Panc1 (cell line): ENCODE measurements around the gene DHCR24. TPM values are rescaled to one million over a fixed set of nuclear protein-coding genes. Genes with fewer than 3 reads are reported as not detected.

Experiments
- ATAC-seq: fragments of 200-7000 bp; cut with Tn5 transposase; 2 replicates; pipeline ENCODE4 v1.9.1; 2020; ENCODE audit warnings: mild to moderate bottlenecking, moderate library complexity
- BruUV-seq: library from RNA; stranded (reverse); fragments of 400-500 nt; replicated peaks from 2 replicates; lab custom pipeline; 2021; lab: Mats Ljungman, UMichigan
- CTCF ChIA-PET: fragments of 300-600 bp; sonication (Branson Sonifier 250); formaldehyde crosslinking; loops from one replicate; lab custom pipeline; 2022; ENCODE audit warnings: antibody characterized with exemption; lab: Charles Lee
- POLR2A ChIA-PET: fragments of 300-600 bp; sonication (Branson Sonifier 250); formaldehyde crosslinking; loops from one replicate; lab custom pipeline; 2022; ENCODE audit warnings: antibody characterized with exemption; lab: Charles Lee
- DNase-seq: peaks from one replicate; pipeline ENCODE4 v3.0.0-alpha.2; 2010; ENCODE audit warnings: low read depth, low spot score
- H3K27ac ChIP-seq: 2 replicates; pipeline ENCODE4 v1.5.1; 2011; ENCODE audit warnings: mild to moderate bottlenecking, low read length, inconsistent platforms
- H3K27me3 ChIP-seq: fragments of 200-500 bp; sonication (Bioruptor generic); 2 replicates; pipeline ENCODE4 v1.6.0; 2014; ENCODE audit warnings: low read length, inconsistent platforms; ENCODE audit not compliant: control insufficient read depth, insufficient read depth
- H3K36me3 ChIP-seq: fragments of 200-500 bp; sonication (Bioruptor generic); 2 replicates; pipeline ENCODE4 v1.5.1; 2014; ENCODE audit warnings: inconsistent platforms, mild to moderate bottlenecking, low read length, moderate library complexity; ENCODE audit not compliant: control insufficient read depth, insufficient read depth
- H3K4me1 ChIP-seq: 2 replicates; pipeline ENCODE4 v1.5.1; 2011; ENCODE audit warnings: inconsistent platforms, mild to moderate bottlenecking, low read length, moderate library complexity; ENCODE audit not compliant: control insufficient read depth, insufficient read depth
- H3K4me3 ChIP-seq, 2 experiments: 2 replicates each; pipeline ENCODE4 v1.5.1; 2011 to 2012; ENCODE audit warnings: low read depth in 2 of 2, low read length in 2 of 2, mild to moderate bottlenecking in 2 of 2, inconsistent platforms in 1 of 2, moderate library complexity in 1 of 2
- H3K9me3 ChIP-seq: fragments of 200-500 bp; sonication (Bioruptor generic); 2 replicates; pipeline ENCODE4 v1.5.1; 2014; ENCODE audit warnings: low read depth, mild to moderate bottlenecking, inconsistent platforms, low read length, moderate library complexity; ENCODE audit not compliant: control insufficient read depth, insufficient read depth
- POLR2AphosphoS5 ChIP-seq: IDR thresholded peaks from 2 replicates; pipeline ENCODE4 v1.6.1; 2012; ENCODE audit warnings: mild to moderate bottlenecking, low read depth, low read length, moderate library complexity
- SIN3A ChIP-seq: IDR thresholded peaks from 2 replicates; pipeline ENCODE4 v1.6.1; 2012; ENCODE audit warnings: low read depth, mild to moderate bottlenecking, low read length, moderate library complexity, borderline replicate concordance; ENCODE audit not compliant: insufficient read depth
- TCF7L2 ChIP-seq: IDR thresholded peaks from 2 replicates; pipeline ENCODE4 v1.6.1; 2011; ENCODE audit warnings: mild to moderate bottlenecking, low read depth, low read length, inconsistent platforms
- in situ Hi-C: cut with HindIII; loops from 2 replicates; pipeline ENCODE4 v1.10.0; 2016; ENCODE audit warnings: low sequenced_read_pairs, low pct_unique_long_range_greater_than_20kb
- intact Hi-C: fragments of 100-400 bp; cut with micrococcal nuclease; formaldehyde crosslinking; loops from one replicate; pipeline ENCODE4 v1.10.0; 2022; ENCODE audit not compliant: unreplicated experiment
- total RNA-seq: library from RNA; stranded (reverse); gene quantifications from one replicate; pipeline ENCODE4 v1.2.1, GENCODE V29; 2021; ENCODE audit not compliant: unreplicated experiment
- TF ChIP-seq, protein P1 (sequence below): fragments of 450-650 bp; IDR thresholded peaks from 2 replicates; pipeline ENCODE4 v1.5.1; 2017; ENCODE audit warnings: mild to moderate bottlenecking
- TF ChIP-seq, protein P2 (sequence below), 2 experiments: IDR thresholded peaks; 2 replicates each; pipeline ENCODE4 v1.6.1; 2011 to 2012; ENCODE audit warnings: low read depth in 2 of 2, control low read depth in 1 of 2, low read length in 1 of 2, mild to moderate bottlenecking in 1 of 2, moderate library complexity in 1 of 2; ENCODE audit not compliant: insufficient read depth in 1 of 2

The DHCR24 gene
- total RNA-seq, 1 experiment from 2014 or later, result 313 TPM

DNA sequence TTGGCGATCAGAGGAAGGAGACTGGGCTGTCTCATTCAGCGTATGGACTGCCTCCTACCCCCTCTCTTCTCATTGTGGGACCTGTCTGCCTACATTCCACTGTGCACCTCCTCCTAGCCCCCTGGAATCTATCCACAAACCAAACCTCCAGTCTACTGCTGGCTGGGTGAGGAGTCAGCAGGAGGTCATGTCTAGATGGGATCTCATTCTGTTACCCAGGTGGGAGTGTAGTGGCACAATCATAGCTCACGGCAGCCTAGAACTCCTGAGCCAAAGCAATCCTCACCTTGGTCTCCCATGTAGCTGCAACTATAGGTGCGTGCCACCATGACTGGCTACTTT, 67.8 kb downstream of the DHCR24 start:
- POLR2A ChIA-PET, result no interaction called here
- TF ChIP-seq POLR2AphosphoS5, result no peak
- TF ChIP-seq SIN3A, result no peak
- TF ChIP-seq, protein P1, sequence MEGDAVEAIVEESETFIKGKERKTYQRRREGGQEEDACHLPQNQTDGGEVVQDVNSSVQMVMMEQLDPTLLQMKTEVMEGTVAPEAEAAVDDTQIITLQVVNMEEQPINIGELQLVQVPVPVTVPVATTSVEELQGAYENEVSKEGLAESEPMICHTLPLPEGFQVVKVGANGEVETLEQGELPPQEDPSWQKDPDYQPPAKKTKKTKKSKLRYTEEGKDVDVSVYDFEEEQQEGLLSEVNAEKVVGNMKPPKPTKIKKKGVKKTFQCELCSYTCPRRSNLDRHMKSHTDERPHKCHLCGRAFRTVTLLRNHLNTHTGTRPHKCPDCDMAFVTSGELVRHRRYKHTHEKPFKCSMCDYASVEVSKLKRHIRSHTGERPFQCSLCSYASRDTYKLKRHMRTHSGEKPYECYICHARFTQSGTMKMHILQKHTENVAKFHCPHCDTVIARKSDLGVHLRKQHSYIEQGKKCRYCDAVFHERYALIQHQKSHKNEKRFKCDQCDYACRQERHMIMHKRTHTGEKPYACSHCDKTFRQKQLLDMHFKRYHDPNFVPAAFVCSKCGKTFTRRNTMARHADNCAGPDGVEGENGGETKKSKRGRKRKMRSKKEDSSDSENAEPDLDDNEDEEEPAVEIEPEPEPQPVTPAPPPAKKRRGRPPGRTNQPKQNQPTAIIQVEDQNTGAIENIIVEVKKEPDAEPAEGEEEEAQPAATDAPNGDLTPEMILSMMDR, result no peak
- no peak for TF ChIP-seq TCF7L2
- TF ChIP-seq, protein P2, sequence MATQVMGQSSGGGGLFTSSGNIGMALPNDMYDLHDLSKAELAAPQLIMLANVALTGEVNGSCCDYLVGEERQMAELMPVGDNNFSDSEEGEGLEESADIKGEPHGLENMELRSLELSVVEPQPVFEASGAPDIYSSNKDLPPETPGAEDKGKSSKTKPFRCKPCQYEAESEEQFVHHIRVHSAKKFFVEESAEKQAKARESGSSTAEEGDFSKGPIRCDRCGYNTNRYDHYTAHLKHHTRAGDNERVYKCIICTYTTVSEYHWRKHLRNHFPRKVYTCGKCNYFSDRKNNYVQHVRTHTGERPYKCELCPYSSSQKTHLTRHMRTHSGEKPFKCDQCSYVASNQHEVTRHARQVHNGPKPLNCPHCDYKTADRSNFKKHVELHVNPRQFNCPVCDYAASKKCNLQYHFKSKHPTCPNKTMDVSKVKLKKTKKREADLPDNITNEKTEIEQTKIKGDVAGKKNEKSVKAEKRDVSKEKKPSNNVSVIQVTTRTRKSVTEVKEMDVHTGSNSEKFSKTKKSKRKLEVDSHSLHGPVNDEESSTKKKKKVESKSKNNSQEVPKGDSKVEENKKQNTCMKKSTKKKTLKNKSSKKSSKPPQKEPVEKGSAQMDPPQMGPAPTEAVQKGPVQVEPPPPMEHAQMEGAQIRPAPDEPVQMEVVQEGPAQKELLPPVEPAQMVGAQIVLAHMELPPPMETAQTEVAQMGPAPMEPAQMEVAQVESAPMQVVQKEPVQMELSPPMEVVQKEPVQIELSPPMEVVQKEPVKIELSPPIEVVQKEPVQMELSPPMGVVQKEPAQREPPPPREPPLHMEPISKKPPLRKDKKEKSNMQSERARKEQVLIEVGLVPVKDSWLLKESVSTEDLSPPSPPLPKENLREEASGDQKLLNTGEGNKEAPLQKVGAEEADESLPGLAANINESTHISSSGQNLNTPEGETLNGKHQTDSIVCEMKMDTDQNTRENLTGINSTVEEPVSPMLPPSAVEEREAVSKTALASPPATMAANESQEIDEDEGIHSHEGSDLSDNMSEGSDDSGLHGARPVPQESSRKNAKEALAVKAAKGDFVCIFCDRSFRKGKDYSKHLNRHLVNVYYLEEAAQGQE (IDR thresholded peaks at IDR 0.05; ENCODE audit: insufficient read depth in 1 of 2, low read depth in 2 of 2, low read length in 1 of 2), result no peak
- 0 out of 2 replicates have a peak, but pooled peaks cover 3% of the 10 kb centered on the region for H3K9me3 ChIP-seq
- no TSS peak for BruUV-seq
- no peak overlapping the region for H3K27ac ChIP-seq
- DNase-seq (no peak), ATAC-seq (no peak)
- no peaks in the 10 kb centered on the region for H3K4me1 ChIP-seq
- CTCF ChIA-PET, result interaction anchor here (1.0 kb wide), 1 partner anchor 27 kb away, joined by 6 read pairs; no protein-coding TSS in a partner anchor
- intact Hi-C loops, result no loop called here
- in situ Hi-C loops, result no loop called here
- H3K4me3 ChIP-seq, result no peak overlapping the region
- H3K36me3 ChIP-seq, result no peaks in the 10 kb centered on the region
- H3K27me3 ChIP-seq, result no peaks in the 10 kb centered on the region; the same call in 1 of the 2 replicates

DNA sequence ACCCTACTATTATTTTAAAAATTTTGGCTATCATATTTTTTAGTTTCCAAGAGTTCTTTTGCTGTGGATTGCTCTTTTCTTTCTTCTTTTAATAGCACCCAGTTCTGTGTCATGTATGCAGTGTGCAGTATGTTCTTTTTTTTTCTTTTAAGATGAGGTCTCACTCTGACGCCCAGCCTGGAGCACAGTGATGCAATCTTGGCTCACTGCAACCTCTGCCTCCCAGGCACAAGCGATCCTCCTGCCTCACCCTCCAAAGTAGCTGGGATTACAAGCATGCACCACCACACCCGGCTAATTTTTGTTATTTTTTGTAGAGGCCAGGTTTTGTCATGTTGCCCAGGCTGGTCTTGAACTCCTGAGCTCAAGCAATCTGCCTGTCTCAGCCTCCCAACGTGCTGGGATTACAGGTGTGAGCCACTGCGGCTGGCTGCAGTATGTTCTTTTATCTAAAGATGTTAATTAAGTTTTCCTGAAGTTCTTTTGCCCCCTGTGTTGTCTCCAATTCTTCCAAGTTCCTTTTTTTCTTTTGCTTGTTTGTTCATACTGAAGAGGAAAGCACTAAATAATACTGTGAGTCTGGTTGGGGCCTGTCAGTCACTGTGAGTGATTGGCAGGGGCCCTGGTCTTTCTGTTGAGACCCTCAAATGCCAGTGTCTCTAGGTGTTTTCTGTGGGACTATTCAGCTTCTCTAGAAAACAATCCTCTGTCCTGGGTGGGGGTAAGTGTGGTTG, 68.4 kb downstream of the DHCR24 start:
- ChIA-PET POLR2A (no interaction called here), CTCF (interaction anchor here (0.6 to 1.0 kb wide), 2 partner anchors 26 to 330 kb away, joined by 3 to 6 read pairs; no protein-coding TSS in a partner anchor)
- intact Hi-C loops, result no loop called here
- DNase-seq (no peak), ATAC-seq (no peak)
- Histone ChIP-seq H3K4me3 (no peak overlapping the region), H3K4me1 (no peaks in the 10 kb centered on the region), H3K36me3 (no peaks in the 10 kb centered on the region), H3K27ac (no peak overlapping the region), H3K27me3 (no peaks in the 10 kb centered on the region; the same call in 1 of the 2 replicates), H3K9me3 (no peaks in the 10 kb centered on the region)
- TF ChIP-seq SIN3A (no peak), POLR2AphosphoS5 (no peak), TCF7L2 (no peak)
- TF ChIP-seq, protein P1, result no peak
- TF ChIP-seq, protein P2 (IDR thresholded peaks at IDR 0.05; ENCODE audit: insufficient read depth in 1 of 2, low read depth in 2 of 2, low read length in 1 of 2), result no peak
- in situ Hi-C loops, result no loop called here
- BruUV-seq, result no TSS peak
